A673 (cell line): ENCODE data around the gene ROR1. TPM values are rescaled to one million over a fixed set of nuclear protein-coding genes. Genes with fewer than 3 reads are reported as not detected.

Experiments
- BruUV-seq: library from RNA; stranded (reverse); fragments of 400-500 nt; replicated peaks from 2 replicates; lab custom pipeline; 2021; lab: Mats Ljungman, UMichigan
- CTCF ChIA-PET: fragments of 300-600 bp; sonication (Branson Sonifier 250); formaldehyde crosslinking; loops from one replicate; lab custom pipeline; 2022; ENCODE audit warnings: antibody characterized with exemption; lab: Charles Lee
- POLR2A ChIA-PET: fragments of 300-600 bp; sonication (Branson Sonifier 250); formaldehyde crosslinking; loops from one replicate; lab custom pipeline; 2022; ENCODE audit warnings: antibody characterized with exemption; ENCODE audit not compliant: low non-redundant PET; lab: Charles Lee
- DNase-seq: peaks from one replicate; pipeline ENCODE4 v3.0.0-alpha.2; 2015; ENCODE audit warnings: low spot score
- H3K27ac ChIP-seq: fragments of 200-600 bp; sonication (generic); 2 replicates; pipeline ENCODE4 v1.5.1; 2016; ENCODE audit warnings: mixed run types, low read depth, mild to moderate bottlenecking, mixed read lengths, antibody characterized with exemption, low read length; ENCODE audit not compliant: poor library complexity, severe bottlenecking
- H3K27me3 ChIP-seq: fragments of 200-600 bp; sonication (generic); replicated peaks from 2 replicates; pipeline ENCODE4 v1.6.1; 2017; ENCODE audit warnings: mixed run types, low read depth, mild to moderate bottlenecking, mixed read lengths, antibody characterized with exemption, low read length; ENCODE audit not compliant: insufficient read depth, poor library complexity
- H3K36me3 ChIP-seq: fragments of 200-600 bp; sonication (generic); 2 replicates; pipeline ENCODE4 v1.6.1; 2016; ENCODE audit warnings: mixed run types, mild to moderate bottlenecking, mixed read lengths, antibody characterized with exemption, low read length; ENCODE audit not compliant: insufficient read depth, poor library complexity, severe bottlenecking
- H3K4me1 ChIP-seq: fragments of 200-600 bp; sonication (generic); 2 replicates; pipeline ENCODE4 v1.6.1; 2017; ENCODE audit warnings: mixed run types, mild to moderate bottlenecking, mixed read lengths, antibody characterized with exemption, low read length; ENCODE audit not compliant: insufficient read depth, poor library complexity, severe bottlenecking
- H3K4me3 ChIP-seq: fragments of 200-600 bp; sonication (generic); 2 replicates; pipeline ENCODE4 v1.5.1; 2016; ENCODE audit warnings: low read depth, mixed run types, mild to moderate bottlenecking, mixed read lengths, low read length; ENCODE audit not compliant: poor library complexity, severe bottlenecking
- H3K9me3 ChIP-seq: fragments of 200-600 bp; sonication (generic); 2 replicates; pipeline ENCODE4 v1.6.1; 2016; ENCODE audit warnings: mixed run types, low read depth, mild to moderate bottlenecking, mixed read lengths, antibody characterized with exemption, low read length; ENCODE audit not compliant: poor library complexity, severe bottlenecking
- EZH2 ChIP-seq: fragments of 200-600 bp; sonication (generic); IDR thresholded peaks from 2 replicates; pipeline ENCODE4 v1.6.1; 2017; ENCODE audit warnings: borderline replicate concordance, low read depth, mild to moderate bottlenecking, mixed read lengths, antibody characterized with exemption, low read length; ENCODE audit not compliant: poor library complexity, severe bottlenecking
- intact Hi-C: fragments of 100-400 bp; cut with micrococcal nuclease; formaldehyde crosslinking; loops from one replicate; pipeline ENCODE4 v1.10.0; 2022; ENCODE audit not compliant: unreplicated experiment
- total RNA-seq: library from RNA; stranded (reverse); gene quantifications from 2 replicates; pipeline ENCODE4 v1.2.3, GENCODE V29; 2021
- TF ChIP-seq, protein P1 (sequence below): fragments of 300-800, 200-600 bp; sonication (generic); conservative IDR thresholded peaks from 2 replicates; pipeline ENCODE4 v1.5.1; 2017; ENCODE audit warnings: low read depth, mild to moderate bottlenecking, antibody characterized with exemption, low read length, moderate library complexity, mixed read lengths

Gene ROR1
- total RNA-seq, 1 experiment from 2014 or later: 7.4 TPM

DNA sequence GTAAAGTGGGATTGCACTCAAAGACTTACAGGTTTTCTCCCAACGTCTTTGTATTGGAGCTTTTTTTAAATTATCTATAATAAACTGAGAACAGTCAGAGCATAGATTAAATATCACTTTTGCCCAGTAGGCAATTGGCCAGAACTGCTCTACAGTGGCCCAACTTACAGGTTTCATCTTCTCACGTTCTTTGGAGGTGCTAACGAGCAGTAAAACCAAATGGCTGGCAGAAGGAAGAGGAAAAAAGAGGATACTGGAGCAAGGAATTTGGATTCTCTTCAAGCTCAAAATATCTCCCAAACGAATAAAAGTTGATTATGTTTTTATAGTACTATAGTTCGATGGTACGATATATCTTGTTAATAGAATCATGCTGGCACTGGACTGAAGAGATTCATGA lies 201.1 kb downstream of the ROR1 start:
- ChIA-PET CTCF (no interaction called here), POLR2A (no interaction called here)
- intact Hi-C loops: no loop called here
- TF ChIP-seq EZH2: no peak
- TF ChIP-seq, protein P1, sequence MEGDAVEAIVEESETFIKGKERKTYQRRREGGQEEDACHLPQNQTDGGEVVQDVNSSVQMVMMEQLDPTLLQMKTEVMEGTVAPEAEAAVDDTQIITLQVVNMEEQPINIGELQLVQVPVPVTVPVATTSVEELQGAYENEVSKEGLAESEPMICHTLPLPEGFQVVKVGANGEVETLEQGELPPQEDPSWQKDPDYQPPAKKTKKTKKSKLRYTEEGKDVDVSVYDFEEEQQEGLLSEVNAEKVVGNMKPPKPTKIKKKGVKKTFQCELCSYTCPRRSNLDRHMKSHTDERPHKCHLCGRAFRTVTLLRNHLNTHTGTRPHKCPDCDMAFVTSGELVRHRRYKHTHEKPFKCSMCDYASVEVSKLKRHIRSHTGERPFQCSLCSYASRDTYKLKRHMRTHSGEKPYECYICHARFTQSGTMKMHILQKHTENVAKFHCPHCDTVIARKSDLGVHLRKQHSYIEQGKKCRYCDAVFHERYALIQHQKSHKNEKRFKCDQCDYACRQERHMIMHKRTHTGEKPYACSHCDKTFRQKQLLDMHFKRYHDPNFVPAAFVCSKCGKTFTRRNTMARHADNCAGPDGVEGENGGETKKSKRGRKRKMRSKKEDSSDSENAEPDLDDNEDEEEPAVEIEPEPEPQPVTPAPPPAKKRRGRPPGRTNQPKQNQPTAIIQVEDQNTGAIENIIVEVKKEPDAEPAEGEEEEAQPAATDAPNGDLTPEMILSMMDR: no peak
- Histone ChIP-seq H3K4me1 (no peaks in the 10 kb centered on the region), H3K27me3 (no peaks in the 10 kb centered on the region), H3K36me3 (no peaks in the 10 kb centered on the region), H3K4me3 (no peak overlapping the region), H3K9me3 (no peaks in the 10 kb centered on the region), H3K27ac (no peak overlapping the region)
- DNase-seq: no peak
- BruUV-seq: no TSS peak

DNA sequence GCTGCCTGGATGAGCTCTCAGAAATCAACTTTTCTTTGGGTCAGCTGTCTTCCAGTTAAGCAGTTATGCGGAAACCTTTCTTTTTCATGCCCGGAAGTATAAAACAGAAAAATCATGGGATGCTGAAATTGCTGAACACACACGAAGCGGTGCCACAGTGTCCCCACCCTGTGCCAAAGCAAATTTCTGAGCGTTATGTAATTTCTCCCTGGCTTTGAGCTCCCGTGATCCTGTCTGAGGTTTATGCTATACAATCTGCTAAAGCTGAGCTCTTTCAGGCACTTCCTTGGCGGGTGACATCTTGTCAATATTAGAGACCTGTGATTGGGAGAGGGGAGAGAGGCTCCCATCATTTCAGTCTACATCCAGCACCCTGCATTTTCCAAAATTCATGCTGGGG lies 201.7 kb downstream of the ROR1 start:
- Histone ChIP-seq H3K4me1 (no peaks in the 10 kb centered on the region), H3K4me3 (no peak overlapping the region), H3K27me3 (no peaks in the 10 kb centered on the region), H3K9me3 (no peaks in the 10 kb centered on the region), H3K36me3 (no peaks in the 10 kb centered on the region), H3K27ac (no peak overlapping the region)
- CTCF ChIA-PET: no interaction called here
- intact Hi-C loops: no loop called here
- DNase-seq: no peak
- TF ChIP-seq EZH2: no peak
- TF ChIP-seq, protein P1: no peak
- POLR2A ChIA-PET: no interaction called here
- no TSS peak for BruUV-seq

DNA sequence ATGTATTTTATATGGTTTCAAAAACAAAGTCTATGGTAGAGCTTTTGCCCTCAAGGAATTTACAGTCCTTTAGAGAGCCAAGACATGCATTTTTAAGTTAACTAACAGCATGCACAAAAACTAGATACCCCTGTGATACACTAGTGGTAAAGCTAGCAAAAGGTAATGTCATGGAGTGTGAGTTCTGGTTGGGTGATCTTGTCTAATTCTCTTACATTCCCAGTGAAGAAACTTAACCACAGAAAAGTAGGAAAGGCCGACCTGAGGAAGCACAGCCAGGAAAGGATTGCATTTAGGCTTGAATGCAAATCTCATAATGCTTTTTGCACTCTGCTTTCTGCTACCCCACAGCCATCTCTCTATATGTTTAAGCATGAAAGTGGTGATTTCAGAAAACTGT lies 202.2 kb downstream of the ROR1 start:
- Histone ChIP-seq H3K4me3 (no peak overlapping the region), H3K36me3 (no peaks in the 10 kb centered on the region), H3K4me1 (no peaks in the 10 kb centered on the region), H3K9me3 (no peaks in the 10 kb centered on the region), H3K27me3 (no peaks in the 10 kb centered on the region), H3K27ac (no peak overlapping the region)
- BruUV-seq: no TSS peak
- ChIA-PET POLR2A (no interaction called here), CTCF (no interaction called here)
- TF ChIP-seq, protein P1: no peak
- no peak for TF ChIP-seq EZH2
- intact Hi-C loops: no loop called here
- no peak for DNase-seq
